Fibroblast of mammary gland (primary cell): ENCODE results near the gene NPY.

ENCODE experiments used
- DNase-seq: peaks from one replicate; pipeline ENCODE4 v3.0.0-alpha.2; 2010; ENCODE audit warnings: low read depth
- H3K4me3 ChIP-seq: 2 replicates; pipeline ENCODE4 v1.5.1; 2011; ENCODE audit warnings: low read depth, mild to moderate bottlenecking, low read length, moderate library complexity; ENCODE audit not compliant: control insufficient read depth
- TF ChIP-seq, protein P1 (sequence below): conservative IDR thresholded peaks from 2 replicates; pipeline ENCODE4 v1.5.1; 2011; ENCODE audit warnings: low read depth, low read length, inconsistent platforms; ENCODE audit not compliant: control insufficient read depth, insufficient read depth

Gene NPY

DNA sequence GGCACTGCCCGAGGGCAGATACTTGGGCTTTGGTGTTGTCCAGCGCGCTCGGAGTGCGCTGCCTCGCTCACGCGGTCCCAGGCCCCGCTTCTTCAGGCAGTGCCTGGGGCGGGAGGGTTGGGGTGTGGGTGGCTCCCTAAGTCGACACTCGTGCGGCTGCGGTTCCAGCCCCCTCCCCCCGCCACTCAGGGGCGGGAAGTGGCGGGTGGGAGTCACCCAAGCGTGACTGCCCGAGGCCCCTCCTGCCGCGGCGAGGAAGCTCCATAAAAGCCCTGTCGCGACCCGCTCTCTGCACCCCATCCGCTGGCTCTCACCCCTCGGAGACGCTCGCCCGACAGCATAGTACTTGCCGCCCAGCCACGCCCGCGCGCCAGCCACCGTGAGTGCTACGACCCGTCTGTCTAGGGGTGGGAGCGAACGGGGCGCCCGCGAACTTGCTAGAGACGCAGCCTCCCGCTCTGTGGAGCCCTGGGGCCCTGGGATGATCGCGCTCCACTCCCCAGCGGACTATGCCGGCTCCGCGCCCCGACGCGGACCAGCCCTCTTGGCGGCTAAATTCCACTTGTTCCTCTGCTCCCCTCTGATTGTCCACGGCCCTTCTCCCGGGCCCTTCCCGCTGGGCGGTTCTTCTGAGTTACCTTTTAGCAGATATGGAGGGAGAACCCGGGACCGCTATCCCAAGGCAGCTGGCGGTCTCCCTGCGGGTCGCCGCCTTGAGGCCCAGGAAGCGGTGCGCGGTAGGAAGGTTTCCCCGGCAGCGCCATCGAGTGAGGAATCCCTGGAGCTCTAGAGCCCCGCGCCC is at the start of gene NPY:
NPY (plus strand) TSS at position 294 of the 802 bp plus-strand sequence. CDS start 1,051 bp downstream, outside the sequence.
- no peak within 1 kb of the TSS for H3K4me3 ChIP-seq
- no peak for DNase-seq
- TF ChIP-seq, protein P1, sequence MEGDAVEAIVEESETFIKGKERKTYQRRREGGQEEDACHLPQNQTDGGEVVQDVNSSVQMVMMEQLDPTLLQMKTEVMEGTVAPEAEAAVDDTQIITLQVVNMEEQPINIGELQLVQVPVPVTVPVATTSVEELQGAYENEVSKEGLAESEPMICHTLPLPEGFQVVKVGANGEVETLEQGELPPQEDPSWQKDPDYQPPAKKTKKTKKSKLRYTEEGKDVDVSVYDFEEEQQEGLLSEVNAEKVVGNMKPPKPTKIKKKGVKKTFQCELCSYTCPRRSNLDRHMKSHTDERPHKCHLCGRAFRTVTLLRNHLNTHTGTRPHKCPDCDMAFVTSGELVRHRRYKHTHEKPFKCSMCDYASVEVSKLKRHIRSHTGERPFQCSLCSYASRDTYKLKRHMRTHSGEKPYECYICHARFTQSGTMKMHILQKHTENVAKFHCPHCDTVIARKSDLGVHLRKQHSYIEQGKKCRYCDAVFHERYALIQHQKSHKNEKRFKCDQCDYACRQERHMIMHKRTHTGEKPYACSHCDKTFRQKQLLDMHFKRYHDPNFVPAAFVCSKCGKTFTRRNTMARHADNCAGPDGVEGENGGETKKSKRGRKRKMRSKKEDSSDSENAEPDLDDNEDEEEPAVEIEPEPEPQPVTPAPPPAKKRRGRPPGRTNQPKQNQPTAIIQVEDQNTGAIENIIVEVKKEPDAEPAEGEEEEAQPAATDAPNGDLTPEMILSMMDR = no peak

DNA sequence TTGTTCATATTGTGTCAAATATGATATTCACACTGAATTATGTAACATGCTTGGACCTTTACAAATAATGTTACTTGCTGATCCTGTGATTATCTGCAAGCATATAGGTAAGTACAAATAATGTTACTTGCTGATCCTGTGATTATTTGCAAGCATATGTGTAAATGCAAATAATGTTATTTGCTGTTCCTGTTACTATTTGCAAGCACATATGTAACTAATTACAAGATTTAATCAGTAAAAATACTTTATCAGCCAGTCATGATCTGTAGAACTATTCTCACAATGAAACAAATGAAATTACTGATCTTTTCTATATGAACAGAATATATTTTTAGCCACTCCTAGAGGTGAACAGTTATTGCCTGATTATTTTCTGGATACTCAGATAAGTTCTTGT is 44.7 kb upstream of the NPY start:
- H3K4me3 ChIP-seq = no peak overlapping the region
- DNase-seq = no peak
- TF ChIP-seq, protein P1 = no peak

DNA sequence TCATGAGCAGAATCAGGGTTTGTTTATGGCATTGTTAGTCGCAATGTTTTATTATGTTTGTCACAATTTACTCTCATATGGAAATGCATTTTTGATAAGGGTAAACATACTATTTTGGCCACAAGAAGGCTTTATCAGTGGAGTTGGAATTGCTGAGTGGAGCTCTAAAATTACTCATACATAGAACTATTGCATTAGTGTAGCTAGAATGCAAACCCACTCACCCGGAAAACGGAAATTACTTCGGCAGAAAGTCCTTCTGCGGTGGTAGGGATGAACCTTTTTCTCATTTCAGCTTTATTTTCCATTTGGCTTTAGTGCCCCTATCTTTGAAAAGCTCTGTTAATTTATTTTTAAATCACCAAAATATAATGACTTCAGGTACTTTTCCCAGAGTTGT is 42.8 kb upstream of the NPY start:
- TF ChIP-seq, protein P1 = no peak
- DNase-seq = no peak
- no peak overlapping the region for H3K4me3 ChIP-seq

DNA sequence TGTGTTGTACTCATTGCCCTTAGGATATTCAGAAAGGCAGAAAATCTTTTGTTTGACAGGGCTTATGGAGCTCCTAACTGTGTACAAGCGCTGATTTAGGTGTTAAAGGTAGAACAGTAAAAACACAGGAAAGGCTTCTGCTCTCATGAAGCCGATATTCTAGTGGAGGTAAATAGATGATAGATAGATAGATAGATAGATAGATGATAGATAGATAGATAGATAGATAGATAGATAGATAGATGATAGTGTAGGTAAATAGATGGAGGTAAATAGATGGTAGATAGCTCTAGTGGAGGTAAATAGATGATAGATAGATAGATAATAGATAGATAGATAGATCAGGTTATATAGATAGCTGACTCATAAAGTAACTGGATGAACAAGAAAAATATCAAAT is 39.4 kb upstream of the NPY start:
- no peak for DNase-seq
- no peak overlapping the region for H3K4me3 ChIP-seq
- TF ChIP-seq, protein P1 = no peak

DNA sequence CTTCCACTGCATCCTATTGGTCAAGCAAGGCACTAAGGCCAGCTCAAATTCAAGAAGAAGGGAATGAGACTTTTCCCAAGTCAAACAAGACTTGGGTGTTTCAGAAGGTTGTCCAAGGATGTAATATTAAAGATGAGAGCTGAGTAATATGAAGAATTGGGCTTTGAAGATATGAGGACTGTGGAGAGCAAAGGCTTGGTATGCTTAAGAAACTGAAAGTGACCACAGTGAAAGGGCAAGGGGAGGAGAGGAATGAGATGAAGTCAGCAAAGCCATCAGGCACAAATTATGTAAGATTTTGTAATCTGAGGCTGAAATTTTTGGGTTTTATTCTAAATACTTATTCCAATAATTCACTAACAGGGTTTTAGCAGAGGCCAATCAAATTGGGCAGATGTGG is 38.6 kb upstream of the NPY start:
- TF ChIP-seq, protein P1 = no peak
- no peak overlapping the region for H3K4me3 ChIP-seq
- DNase-seq = no peak

DNA sequence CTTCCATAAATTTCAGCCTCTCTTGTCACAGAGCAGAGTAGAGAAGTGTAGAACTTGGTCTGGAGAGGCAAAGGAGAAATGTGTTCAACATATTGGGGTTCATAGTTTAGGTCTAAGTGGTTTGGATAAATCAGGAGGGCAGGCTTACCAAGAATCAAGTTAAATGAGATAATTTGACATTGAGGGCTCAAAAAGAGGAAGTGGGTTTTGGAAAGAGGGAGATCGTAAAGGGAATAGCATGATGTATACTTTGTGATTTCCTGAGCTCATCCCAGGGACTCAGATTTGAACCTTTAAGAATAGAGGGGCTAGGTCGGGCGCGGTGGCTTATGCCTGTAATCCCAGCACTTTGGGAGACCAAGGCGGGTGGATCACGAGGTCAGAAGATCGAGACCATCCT is 34.7 kb upstream of the NPY start:
- H3K4me3 ChIP-seq = no peak overlapping the region
- TF ChIP-seq, protein P1 = no peak
- DNase-seq = no peak

DNA sequence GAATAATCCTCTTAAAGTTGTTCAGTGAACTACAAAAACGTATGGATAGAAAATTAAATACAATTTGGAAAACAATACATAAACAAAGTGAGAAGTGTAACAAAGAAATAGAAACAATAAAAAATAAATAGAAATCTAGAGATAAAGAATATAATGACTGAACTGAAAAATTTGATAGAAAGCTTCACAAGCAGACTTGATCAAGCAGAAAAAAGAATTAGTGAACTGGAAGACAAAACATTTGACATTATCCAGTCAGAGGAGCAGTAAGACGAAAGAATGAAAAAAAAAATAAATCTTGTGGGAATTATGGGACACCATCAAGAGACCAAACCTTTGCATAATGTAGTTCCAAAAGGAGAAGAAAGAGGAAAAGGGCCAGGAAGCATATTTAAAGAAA is 32.4 kb upstream of the NPY start:
- DNase-seq = no peak

More for the DNA sequence above, 32.4 kb upstream of the NPY start:
- TF ChIP-seq, protein P1 = no peak
- H3K4me3 ChIP-seq = no peak overlapping the region
